Loucy (cell line): ENCODE results near the gene GDA.

ENCODE experiments used
- H2AFZ ChIP-seq: fragments of 200-600 bp; sonication (generic); 2 replicates; pipeline ENCODE4 v1.6.0; 2016; ENCODE audit warnings: antibody characterized with exemption, mild to moderate bottlenecking, low read length, moderate library complexity
- H3F3A ChIP-seq: fragments of 200-600 bp; 2 replicates; pipeline ENCODE4 v1.6.0; 2016; ENCODE audit warnings: antibody characterized with exemption, low read depth, mild to moderate bottlenecking
- H3K27me3 ChIP-seq: fragments of 200-600 bp; sonication (generic); 2 replicates; pipeline ENCODE4 v1.6.1; 2014; ENCODE audit warnings: low read length, mild to moderate bottlenecking; ENCODE audit not compliant: insufficient read depth, poor library complexity, severe bottlenecking
- H3K36me3 ChIP-seq: fragments of 200-600 bp; sonication (generic); 2 replicates; pipeline ENCODE4 v1.6.1; 2016; ENCODE audit warnings: low read length; ENCODE audit not compliant: insufficient read depth
- H3K4me1 ChIP-seq: fragments of 200-600 bp; sonication (generic); 2 replicates; pipeline ENCODE4 v1.5.1; 2014; ENCODE audit warnings: low read length, mild to moderate bottlenecking; ENCODE audit not compliant: insufficient read depth, poor library complexity, severe bottlenecking
- H3K4me2 ChIP-seq: fragments of 200-600 bp; sonication (generic); 2 replicates; pipeline ENCODE4 v1.6.0; 2014; ENCODE audit warnings: antibody characterized with exemption, low read length, low read depth, mild to moderate bottlenecking; ENCODE audit not compliant: poor library complexity, severe bottlenecking
- H3K4me3 ChIP-seq: fragments of 200-600 bp; sonication (generic); 2 replicates; pipeline ENCODE4 v1.5.1; 2014; ENCODE audit warnings: low read length, mild to moderate bottlenecking, mixed read lengths; ENCODE audit not compliant: poor library complexity, severe bottlenecking
- H3K79me2 ChIP-seq: fragments of 200-600 bp; sonication (generic); 2 replicates; pipeline ENCODE4 v1.6.1; 2014; ENCODE audit warnings: low read length; ENCODE audit not compliant: insufficient read depth
- H3K9ac ChIP-seq: fragments of 200-600 bp; sonication (generic); 2 replicates; pipeline ENCODE4 v1.6.0; 2014; ENCODE audit warnings: mild to moderate bottlenecking, low read depth, low read length, moderate library complexity; ENCODE audit not compliant: poor library complexity, severe bottlenecking
- H3K9me2 ChIP-seq: fragments of 200-600 bp; sonication (generic); replicated peaks from 2 replicates; pipeline ENCODE4 v1.6.1; 2016; ENCODE audit warnings: low read depth, low read length, mixed read lengths
- H3K9me3 ChIP-seq: fragments of 200-600 bp; sonication (generic); 2 replicates; pipeline ENCODE4 v1.6.1; 2014; ENCODE audit warnings: mild to moderate bottlenecking, antibody characterized with exemption, low read length, low read depth; ENCODE audit not compliant: insufficient read depth
- H4K20me1 ChIP-seq: fragments of 200-600 bp; sonication (generic); 2 replicates; pipeline ENCODE4 v1.6.0; 2014; ENCODE audit warnings: antibody characterized with exemption, low read length, mild to moderate bottlenecking; ENCODE audit not compliant: insufficient read depth, poor library complexity, severe bottlenecking
- EZH2phosphoT487 ChIP-seq: fragments of 200-600 bp; IDR thresholded peaks from 2 replicates; pipeline ENCODE4 v1.6.1; 2018; ENCODE audit warnings: antibody characterized with exemption, mild to moderate bottlenecking, moderate library complexity, borderline replicate concordance
- TF ChIP-seq, protein P1 (sequence below): fragments of 200-600 bp; sonication (generic); conservative IDR thresholded peaks from 2 replicates; pipeline ENCODE4 v1.5.1; 2014; ENCODE audit warnings: mild to moderate bottlenecking, antibody characterized with exemption, low read length

The GDA gene

DNA sequence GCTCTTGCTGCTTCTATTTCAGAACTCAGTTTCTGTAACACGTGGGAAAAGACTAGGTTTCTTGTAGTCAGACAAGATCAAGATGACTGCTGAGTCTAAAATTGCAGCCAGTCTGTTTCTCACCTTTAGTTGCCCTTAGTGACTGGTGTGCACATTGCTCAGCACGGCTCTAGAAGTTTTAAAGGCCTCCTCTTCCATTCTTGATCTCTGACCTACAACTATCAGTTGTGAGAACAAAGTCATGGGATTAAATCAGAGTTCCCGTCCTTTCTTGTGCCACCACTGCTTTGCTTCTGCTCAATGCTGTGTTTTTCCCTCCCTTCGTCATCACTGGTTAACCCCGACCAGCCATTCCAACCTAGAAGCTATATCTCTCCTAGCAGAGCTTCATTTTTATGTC is 52.8 kb downstream of the GDA start:
- H2AFZ ChIP-seq: no peak overlapping the region

DNA sequence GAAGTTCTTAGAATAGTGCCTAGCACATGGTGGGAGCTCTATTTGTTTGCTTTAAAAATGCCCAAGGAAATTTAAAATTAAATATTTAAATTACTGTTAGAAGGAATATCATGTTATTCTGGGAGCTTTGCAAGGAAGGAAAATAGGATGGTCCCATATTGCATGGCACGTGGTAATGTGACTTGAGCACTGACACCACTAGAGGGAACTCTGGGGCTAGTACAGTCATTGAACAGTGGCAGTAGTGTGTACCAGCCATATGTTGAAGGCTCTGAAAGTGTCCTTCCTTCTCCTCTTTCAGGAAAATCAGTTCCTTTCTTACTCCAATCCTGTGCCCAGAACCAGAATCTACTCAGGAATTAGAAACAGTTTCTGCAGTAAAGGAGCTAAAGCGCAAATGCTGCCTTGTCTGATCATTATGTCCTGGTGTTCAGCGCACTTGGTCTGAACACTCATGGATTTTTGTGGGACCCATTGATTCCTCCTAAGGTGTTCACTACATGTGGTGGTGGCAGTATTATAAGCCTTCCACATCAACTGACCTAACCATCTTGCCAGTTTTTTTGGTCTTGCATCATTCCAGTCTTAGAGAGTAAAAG is 54.1 kb downstream of the GDA start:
- TF ChIP-seq, protein P1, sequence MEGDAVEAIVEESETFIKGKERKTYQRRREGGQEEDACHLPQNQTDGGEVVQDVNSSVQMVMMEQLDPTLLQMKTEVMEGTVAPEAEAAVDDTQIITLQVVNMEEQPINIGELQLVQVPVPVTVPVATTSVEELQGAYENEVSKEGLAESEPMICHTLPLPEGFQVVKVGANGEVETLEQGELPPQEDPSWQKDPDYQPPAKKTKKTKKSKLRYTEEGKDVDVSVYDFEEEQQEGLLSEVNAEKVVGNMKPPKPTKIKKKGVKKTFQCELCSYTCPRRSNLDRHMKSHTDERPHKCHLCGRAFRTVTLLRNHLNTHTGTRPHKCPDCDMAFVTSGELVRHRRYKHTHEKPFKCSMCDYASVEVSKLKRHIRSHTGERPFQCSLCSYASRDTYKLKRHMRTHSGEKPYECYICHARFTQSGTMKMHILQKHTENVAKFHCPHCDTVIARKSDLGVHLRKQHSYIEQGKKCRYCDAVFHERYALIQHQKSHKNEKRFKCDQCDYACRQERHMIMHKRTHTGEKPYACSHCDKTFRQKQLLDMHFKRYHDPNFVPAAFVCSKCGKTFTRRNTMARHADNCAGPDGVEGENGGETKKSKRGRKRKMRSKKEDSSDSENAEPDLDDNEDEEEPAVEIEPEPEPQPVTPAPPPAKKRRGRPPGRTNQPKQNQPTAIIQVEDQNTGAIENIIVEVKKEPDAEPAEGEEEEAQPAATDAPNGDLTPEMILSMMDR: peak; percentile 74
- no peak for TF ChIP-seq EZH2phosphoT487
- H3K36me3 ChIP-seq: no peaks in the 10 kb centered on the region
- H3K27me3 ChIP-seq: no peaks in the 10 kb centered on the region
- no peak overlapping the region for H3K4me2 ChIP-seq
- no peaks in the 10 kb centered on the region for H4K20me1 ChIP-seq
- no peaks in the 10 kb centered on the region for H3K4me1 ChIP-seq
- no peaks in the 10 kb centered on the region for H3K9me3 ChIP-seq
- H3K9ac ChIP-seq: no peak overlapping the region
- no peaks in the 10 kb centered on the region for H3K9me2 ChIP-seq
- H3K4me3 ChIP-seq: no peak overlapping the region
- no peaks in the 10 kb centered on the region for H3K79me2 ChIP-seq
- H3F3A ChIP-seq: no peaks in the 10 kb centered on the region
- peak overlapping the region; percentile 31; the same call in 1 of the 2 replicates for H2AFZ ChIP-seq

More for the DNA sequence above, 52.8 kb downstream of the GDA start:
- no peaks in the 10 kb centered on the region for H3K27me3 ChIP-seq
- H3K4me3 ChIP-seq: no peak overlapping the region
- TF ChIP-seq, protein P1: no peak
- TF ChIP-seq EZH2phosphoT487: no peak
- no peaks in the 10 kb centered on the region for H4K20me1 ChIP-seq
- no peaks in the 10 kb centered on the region for H3K79me2 ChIP-seq
- H3F3A ChIP-seq: no peaks in the 10 kb centered on the region
- no peak overlapping the region for H3K9ac ChIP-seq
- H3K36me3 ChIP-seq: no peaks in the 10 kb centered on the region
- H3K9me2 ChIP-seq: no peaks in the 10 kb centered on the region
- no peaks in the 10 kb centered on the region for H3K9me3 ChIP-seq
- no peak overlapping the region for H3K4me2 ChIP-seq
- H3K4me1 ChIP-seq: no peaks in the 10 kb centered on the region

DNA sequence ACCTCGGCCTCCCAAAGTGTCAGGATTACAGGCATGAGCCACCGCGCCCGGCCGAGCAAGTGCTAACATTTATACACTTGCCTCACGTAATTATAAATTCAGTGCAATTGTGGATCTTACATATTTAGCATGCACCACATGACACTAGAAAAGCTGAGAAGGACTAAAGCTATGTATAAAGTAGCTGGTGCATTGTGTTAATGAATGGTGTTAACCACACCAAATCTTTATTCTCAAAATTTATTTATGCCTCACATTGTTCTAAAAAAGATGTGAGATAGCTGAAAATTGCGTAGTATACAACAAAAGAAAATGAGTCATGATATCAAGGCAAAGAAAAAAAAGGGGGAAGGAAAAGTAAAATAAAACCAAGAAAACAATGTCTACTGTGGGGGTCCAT is 54.8 kb downstream of the GDA start:
- Histone ChIP-seq H2AFZ (no peak overlapping the region), H3K9me2 (no peaks in the 10 kb centered on the region), H4K20me1 (no peaks in the 10 kb centered on the region), H3F3A (no peaks in the 10 kb centered on the region), H3K9ac (no peak overlapping the region), H3K4me1 (no peaks in the 10 kb centered on the region), H3K4me3 (no peak overlapping the region), H3K27me3 (no peaks in the 10 kb centered on the region), H3K36me3 (no peaks in the 10 kb centered on the region), H3K4me2 (no peak overlapping the region), H3K79me2 (no peaks in the 10 kb centered on the region), H3K9me3 (no peaks in the 10 kb centered on the region)
- TF ChIP-seq, protein P1: no peak
- TF ChIP-seq EZH2phosphoT487: no peak
